HFFc6 (cell line): ENCODE data around the gene ARHGAP4. TPM values are rescaled to one million over a fixed set of nuclear protein-coding genes. Genes with fewer than 3 reads are reported as not detected.

Source experiments
- DNase-seq: peaks from one replicate; pipeline ENCODE4 v3.0.0-alpha.2; 2018
- H3K27ac Mint-ChIP-seq: 2 replicates; pipeline ENCODE4 v1.8.0; 2020; ENCODE audit warnings: mild to moderate bottlenecking, mixed read lengths
- H3K27me3 Mint-ChIP-seq: 2 replicates; pipeline ENCODE4 v1.8.0; 2021; ENCODE audit warnings: mild to moderate bottlenecking, moderate library complexity, mixed read lengths; ENCODE audit not compliant: insufficient read depth
- H3K36me3 Mint-ChIP-seq: 2 replicates; pipeline ENCODE4 v1.8.0; 2021; ENCODE audit warnings: low read depth, mixed read lengths
- H3K4me1 Mint-ChIP-seq: 2 replicates; pipeline ENCODE4 v1.8.0; 2020; ENCODE audit warnings: low read depth, mixed read lengths
- H3K4me3 Mint-ChIP-seq: 2 replicates; pipeline ENCODE4 v1.8.0; 2020; ENCODE audit warnings: mild to moderate bottlenecking, moderate library complexity, mixed read lengths
- H3K9me3 Mint-ChIP-seq: 2 replicates; pipeline ENCODE4 v1.8.0; 2020; ENCODE audit warnings: mild to moderate bottlenecking, mixed read lengths
- CTCF ChIP-seq: fragments of 200-600 bp; sonication (generic); IDR thresholded peaks from 2 replicates; pipeline ENCODE4 v1.5.0; 2021; ENCODE audit warnings: antibody characterized with exemption, mild to moderate bottlenecking
- total RNA-seq, 6 experiments: library from RNA; stranded (reverse); fragmentation: NEBNext Ultra II Directional; extraction: Animal tissue kit (Norgen Biotek cat#: 25700); gene quantifications; 2 replicates in 1 of 6; 3 replicates in 5 of 6; pipeline ENCODE4 v1.2.3, GENCODE V29; 2021

ARHGAP4 gene
- total RNA-seq, 6 experiments from 2014 or later: 0.18 to 0.63 (median 0.48) TPM

- no peak for DNase-seq
- Mint-ChIP-seq H3K36me3 (no peaks in the 10 kb centered on the region; the same call in 1 of the 2 replicates), H3K4me3 (no peak overlapping the region), H3K4me1 (no peaks in the 10 kb centered on the region), H3K27me3 (peaks cover 9% of the 10 kb centered on the region), H3K27ac (no peak overlapping the region), H3K9me3 (no peaks in the 10 kb centered on the region)
- TF ChIP-seq CTCF: no peak
Observed at GRCh38 chrX:153869473-153870287, 56.4 kb downstream of the ARHGAP4 start.

- no peak overlapping the region for H3K4me3 Mint-ChIP-seq
- no peaks in the 10 kb centered on the region for H3K4me1 Mint-ChIP-seq
- no peak overlapping the region for H3K27ac Mint-ChIP-seq
- DNase-seq: no peak
- peaks cover 5% of the 10 kb centered on the region for H3K27me3 Mint-ChIP-seq
- no peak for TF ChIP-seq CTCF
- no peaks in the 10 kb centered on the region for H3K36me3 Mint-ChIP-seq
- no peaks in the 10 kb centered on the region for H3K9me3 Mint-ChIP-seq
Observed at GRCh38 chrX:153868576-153869472, 57.2 kb downstream of the ARHGAP4 start.

- H3K27ac Mint-ChIP-seq: no peak overlapping the region
- no peak for TF ChIP-seq CTCF
- H3K4me1 Mint-ChIP-seq: no peaks in the 10 kb centered on the region
- no peak overlapping the region for H3K4me3 Mint-ChIP-seq
- no peak for DNase-seq
- no peaks in the 10 kb centered on the region for H3K36me3 Mint-ChIP-seq
- no peaks in the 10 kb centered on the region for H3K9me3 Mint-ChIP-seq
- peaks cover 3% of the 10 kb centered on the region for H3K27me3 Mint-ChIP-seq
Observed at GRCh38 chrX:153867671-153868070, 58.4 kb downstream of the ARHGAP4 start.

GRCh38 chrX:153867139-153867538, 58.9 kb downstream of the ARHGAP4 start:
- no peak for TF ChIP-seq CTCF
- no peaks in the 10 kb centered on the region for H3K36me3 Mint-ChIP-seq
- H3K27ac Mint-ChIP-seq: no peak overlapping the region
- no peaks in the 10 kb centered on the region for H3K4me1 Mint-ChIP-seq
- H3K27me3 Mint-ChIP-seq: peaks cover 2% of the 10 kb centered on the region; the same call in 1 of the 2 replicates
- H3K4me3 Mint-ChIP-seq: no peak overlapping the region
- no peaks in the 10 kb centered on the region for H3K9me3 Mint-ChIP-seq
- DNase-seq: no peak

GRCh38 chrX:153866302-153867019, 59.6 kb downstream of the ARHGAP4 start:
- Mint-ChIP-seq H3K9me3 (no peaks in the 10 kb centered on the region), H3K4me1 (no peaks in the 10 kb centered on the region), H3K27me3 (peaks cover 2% of the 10 kb centered on the region; the same call in 1 of the 2 replicates), H3K36me3 (no peaks in the 10 kb centered on the region), H3K27ac (no peak overlapping the region), H3K4me3 (no peak overlapping the region)
- no peak for TF ChIP-seq CTCF
- DNase-seq: no peak
